Activated naive CD4-positive, alpha-beta T cell treated with anti-CD3 and anti-CD28 coated beads for 36 hours (primary cell): ENCODE results near the gene ZBTB17. TPM values are rescaled to one million over a fixed set of nuclear protein-coding genes. Genes with fewer than 3 reads are reported as not detected.
"Not testable (repeated sequence)": the region's sequence is repeated elsewhere in the genome, so short reads cannot be mapped to it uniquely, and the experiment has no call there.

Experiments
- CTCF ChIA-PET: fragments of 350-600 bp; sonication (Branson Sonifier 250); formaldehyde crosslinking; loops from one replicate; lab custom pipeline; 2021; ENCODE audit warnings: antibody characterized with exemption; lab: Charles Lee
- DNase-seq: peaks from one replicate; pipeline ENCODE4 v3.0.0-alpha.2; 2020
- H3K27ac Mint-ChIP-seq: one replicate; pipeline ENCODE4 v1.8.0; 2021; ENCODE audit warnings: mild to moderate bottlenecking, mixed read lengths
- H3K27me3 Mint-ChIP-seq: one replicate; pipeline ENCODE4 v1.8.0; 2021; ENCODE audit warnings: low read depth, mixed read lengths
- H3K36me3 Mint-ChIP-seq: one replicate; pipeline ENCODE4 v1.8.0; 2021; ENCODE audit warnings: low read depth, mixed read lengths
- H3K4me1 Mint-ChIP-seq: one replicate; pipeline ENCODE4 v1.8.0; 2021; ENCODE audit warnings: low read depth, mixed read lengths
- H3K4me3 Mint-ChIP-seq: one replicate; pipeline ENCODE4 v1.8.0; 2021; ENCODE audit warnings: mild to moderate bottlenecking, moderate library complexity, mixed read lengths
- H3K9me3 Mint-ChIP-seq: one replicate; pipeline ENCODE4 v1.8.0; 2021; ENCODE audit warnings: mixed read lengths
- intact Hi-C: fragments of 100-400 bp; cut with micrococcal nuclease; formaldehyde crosslinking; loops from one replicate; pipeline ENCODE4 v1.15.1; 2023
- total RNA-seq, 2 experiments: library from RNA; stranded (reverse); gene quantifications; one replicate each; pipeline ENCODE4 v1.2.3, GENCODE V29; 2021

The ZBTB17 gene
- total RNA-seq, 2 experiments from 2014 or later: 34.8 to 37.5 TPM

GRCh38 chr1:15931401-15931800, 44.5 kb downstream of the ZBTB17 start:
- Mint-ChIP-seq H3K4me1 (no peaks in the 10 kb centered on the region), H3K27ac (no peak overlapping the region), H3K9me3 (no peaks in the 10 kb centered on the region), H3K4me3 (no peak overlapping the region), H3K36me3 (peaks cover 50% of the 10 kb centered on the region), H3K27me3 (no peaks in the 10 kb centered on the region)
- intact Hi-C loops: no loop called here
- no peak for DNase-seq
- CTCF ChIA-PET: no interaction called here

GRCh38 chr1:15928971-15929965, 46.6 kb downstream of the ZBTB17 start:
- peaks cover 42% of the 10 kb centered on the region for H3K36me3 Mint-ChIP-seq
- no peaks in the 10 kb centered on the region for H3K27me3 Mint-ChIP-seq
- H3K4me1 Mint-ChIP-seq: no peaks in the 10 kb centered on the region
- intact Hi-C loops: no loop called here
- H3K27ac Mint-ChIP-seq: no peak overlapping the region
- CTCF ChIA-PET: no interaction called here
- DNase-seq: no peak
- H3K4me3 Mint-ChIP-seq: no peak overlapping the region
- no peaks in the 10 kb centered on the region for H3K9me3 Mint-ChIP-seq

GRCh38 chr1:15926448-15926847, 49.5 kb downstream of the ZBTB17 start:
- DNase-seq, H3K9me3 Mint-ChIP-seq, H3K4me1 Mint-ChIP-seq, intact Hi-C loops, H3K4me3 Mint-ChIP-seq, H3K27me3 Mint-ChIP-seq, CTCF ChIA-PET, H3K27ac Mint-ChIP-seq: not testable (repeated sequence)
- peaks cover 46% of the 10 kb centered on the region for H3K36me3 Mint-ChIP-seq

GRCh38 chr1:15923241-15923640, 52.7 kb downstream of the ZBTB17 start:
- Mint-ChIP-seq H3K36me3 (peaks cover 37% of the 10 kb centered on the region), H3K4me3 (no peak overlapping the region), H3K27me3 (no peaks in the 10 kb centered on the region), H3K4me1 (peaks cover 14% of the 10 kb centered on the region), H3K27ac (no peak overlapping the region), H3K9me3 (no peaks in the 10 kb centered on the region)
- CTCF ChIA-PET: interaction anchor here (0.6 to 1.5 kb wide), 3 partner anchors 85 to 108 kb away, joined by 3 to 5 read pairs (median 4); no protein-coding TSS in a partner anchor
- intact Hi-C loops: no loop called here
- no peak for DNase-seq

GRCh38 chr1:15918962-15919715, 56.8 kb downstream of the ZBTB17 start:
- no peaks in the 10 kb centered on the region for H3K9me3 Mint-ChIP-seq
- no peak overlapping the region for H3K27ac Mint-ChIP-seq
- intact Hi-C loops: loop anchor here (1.0 to 5.0 kb wide), 4 partner anchors 32 to 102 kb away; no protein-coding TSS in a partner anchor
- no peak overlapping the region for H3K4me3 Mint-ChIP-seq
- CTCF ChIA-PET: no interaction called here
- DNase-seq: peak; percentile 82
- peaks cover 42% of the 10 kb centered on the region for H3K36me3 Mint-ChIP-seq
- H3K4me1 Mint-ChIP-seq: peaks cover 43% of the 10 kb centered on the region
- no peaks in the 10 kb centered on the region for H3K27me3 Mint-ChIP-seq

GRCh38 chr1:15916916-15917315, 59.0 kb downstream of the ZBTB17 start:
- Mint-ChIP-seq H3K36me3 (peaks cover 32% of the 10 kb centered on the region), H3K27me3 (no peaks in the 10 kb centered on the region), H3K9me3 (no peaks in the 10 kb centered on the region), H3K4me3 (no peak overlapping the region), H3K27ac (peak overlapping the region; percentile 59), H3K4me1 (peaks cover 45% of the 10 kb centered on the region)
- no peak for DNase-seq
- intact Hi-C loops: loop anchor here (5.0 kb wide), 2 partner anchors 80 to 100 kb away; no protein-coding TSS in a partner anchor
- CTCF ChIA-PET: interaction anchor here (0.6 kb wide), 1 partner anchor 99 kb away, joined by 3 read pairs; no protein-coding TSS in a partner anchor

- peak; percentile 17 for DNase-seq
- H3K4me3 Mint-ChIP-seq: no peak overlapping the region
- no peaks in the 10 kb centered on the region for H3K27me3 Mint-ChIP-seq
- H3K4me1 Mint-ChIP-seq: peaks cover 45% of the 10 kb centered on the region
- peaks cover 32% of the 10 kb centered on the region for H3K36me3 Mint-ChIP-seq
- peak overlapping the region; percentile 59 for H3K27ac Mint-ChIP-seq
- CTCF ChIA-PET: interaction anchor here (0.6 kb wide), 3 partner anchors 82 to 99 kb away, joined by 3 to 5 read pairs (median 3); no protein-coding TSS in a partner anchor
- intact Hi-C loops: loop anchor here (5.0 kb wide), 2 partner anchors 79 to 99 kb away; no protein-coding TSS in a partner anchor
- no peaks in the 10 kb centered on the region for H3K9me3 Mint-ChIP-seq
Observed at GRCh38 chr1:15916417-15916816, 59.5 kb downstream of the ZBTB17 start.

- H3K27me3 Mint-ChIP-seq: no peaks in the 10 kb centered on the region
- H3K4me3 Mint-ChIP-seq: no peak overlapping the region
- peaks cover 33% of the 10 kb centered on the region for H3K36me3 Mint-ChIP-seq
- CTCF ChIA-PET: interaction anchor here (0.6 kb wide), 2 partner anchors 81 to 91 kb away, joined by 3 to 5 read pairs; no protein-coding TSS in a partner anchor
- H3K4me1 Mint-ChIP-seq: peaks cover 45% of the 10 kb centered on the region
- H3K9me3 Mint-ChIP-seq: no peaks in the 10 kb centered on the region
- H3K27ac Mint-ChIP-seq: no peak overlapping the region
- no peak for DNase-seq
- intact Hi-C loops: loop anchor here (5.0 kb wide), 2 partner anchors 79 to 99 kb away; no protein-coding TSS in a partner anchor
Observed at GRCh38 chr1:15915991-15916390, 59.9 kb downstream of the ZBTB17 start.

- H3K27ac Mint-ChIP-seq, H3K9me3 Mint-ChIP-seq, H3K4me3 Mint-ChIP-seq, H3K27me3 Mint-ChIP-seq, DNase-seq, intact Hi-C loops: not testable (repeated sequence)
- Mint-ChIP-seq H3K4me1 (peaks cover 34% of the 10 kb centered on the region), H3K36me3 (peaks cover 33% of the 10 kb centered on the region)
- CTCF ChIA-PET: interaction anchor here (1.0 to 2.1 kb wide), 2 partner anchors 15 to 98 kb away, joined by 3 to 10 read pairs; no protein-coding TSS in a partner anchor
Observed at GRCh38 chr1:15913607-15914006, 62.3 kb downstream of the ZBTB17 start.

GRCh38 chr1:15911927-15912326, 64.0 kb downstream of the ZBTB17 start:
- H3K36me3 Mint-ChIP-seq: peaks cover 27% of the 10 kb centered on the region

GRCh38 chr1:15911141-15911540, 64.8 kb downstream of the ZBTB17 start:
- Mint-ChIP-seq H3K9me3 (no peaks in the 10 kb centered on the region), H3K27me3 (no peaks in the 10 kb centered on the region), H3K4me3 (no peak overlapping the region), H3K4me1 (peaks cover 22% of the 10 kb centered on the region), H3K36me3 (peaks cover 23% of the 10 kb centered on the region), H3K27ac (no peak overlapping the region)
- DNase-seq: no peak
- intact Hi-C loops: no loop called here
- CTCF ChIA-PET: no interaction called here

More at GRCh38 chr1:15911927-15912326, 64.0 kb downstream of the ZBTB17 start:
- DNase-seq: no peak
- CTCF ChIA-PET: no interaction called here
- Mint-ChIP-seq H3K27me3 (no peaks in the 10 kb centered on the region), H3K4me3 (no peak overlapping the region), H3K9me3 (no peaks in the 10 kb centered on the region), H3K4me1 (peaks cover 28% of the 10 kb centered on the region), H3K27ac (no peak overlapping the region)
- intact Hi-C loops: no loop called here

GRCh38 chr1:15908597-15908996, 67.3 kb downstream of the ZBTB17 start:
- H3K9me3 Mint-ChIP-seq: no peaks in the 10 kb centered on the region
- DNase-seq: no peak
- H3K36me3 Mint-ChIP-seq: peaks cover 16% of the 10 kb centered on the region
- H3K27ac Mint-ChIP-seq: no peak overlapping the region
- H3K4me1 Mint-ChIP-seq: peaks cover 9% of the 10 kb centered on the region
- no peaks in the 10 kb centered on the region for H3K27me3 Mint-ChIP-seq
- CTCF ChIA-PET: no interaction called here
- no peak overlapping the region for H3K4me3 Mint-ChIP-seq
- intact Hi-C loops: no loop called here
